Chondrocyte (in vitro differentiated cells): ENCODE results near the gene CTDSP2. TPM values are rescaled to one million over a fixed set of nuclear protein-coding genes. Genes with fewer than 3 reads are reported as not detected.

Experiments
- DNase-seq: peaks from one replicate; pipeline ENCODE4 v3.0.0; 2021; ENCODE audit warnings: mixed read lengths, low spot score
- H3K27ac Mint-ChIP-seq: one replicate; pipeline ENCODE4 v1.8.0; 2021; ENCODE audit warnings: mild to moderate bottlenecking, moderate library complexity, mixed read lengths; ENCODE audit not compliant: unreplicated experiment
- H3K27me3 Mint-ChIP-seq: 2 replicates; pipeline ENCODE4 v1.8.0; 2021; ENCODE audit warnings: low read depth, mixed read lengths
- H3K36me3 Mint-ChIP-seq: 2 replicates; pipeline ENCODE4 v1.8.0; 2021; ENCODE audit warnings: low read depth, mixed read lengths
- H3K4me1 Mint-ChIP-seq: 2 replicates; pipeline ENCODE4 v1.8.0; 2021; ENCODE audit warnings: low read depth, mild to moderate bottlenecking, mixed read lengths
- H3K4me3 Mint-ChIP-seq: one replicate; pipeline ENCODE4 v1.8.0; 2021; ENCODE audit warnings: mild to moderate bottlenecking, moderate library complexity, mixed read lengths; ENCODE audit not compliant: unreplicated experiment
- H3K9me3 Mint-ChIP-seq: 2 replicates; pipeline ENCODE4 v1.8.0; 2021; ENCODE audit warnings: low read depth, mixed read lengths
- CTCF ChIP-seq: fragments of 200-600 bp; sonication (generic); IDR thresholded peaks from 2 replicates; pipeline ENCODE4 v1.5.0; 2021; ENCODE audit warnings: antibody characterized with exemption, mild to moderate bottlenecking, moderate library complexity
- total RNA-seq: library from RNA; stranded (reverse); gene quantifications from 3 replicates; pipeline ENCODE4 v1.2.1, GENCODE V29; 2021

Gene CTDSP2
- total RNA-seq, 1 donor from 2014 or later: 113 TPM

GRCh38 chr12:57854965-57855364 lies 8.4 kb upstream of the CTDSP2 start:
- DNase-seq: no peak
- H3K27me3 Mint-ChIP-seq: no peaks in the 10 kb centered on the region
- no peak overlapping the region for H3K4me3 Mint-ChIP-seq
- no peak overlapping the region for H3K27ac Mint-ChIP-seq
- peaks cover 27% of the 10 kb centered on the region for H3K4me1 Mint-ChIP-seq
- TF ChIP-seq CTCF: no peak
- peaks cover 4% of the 10 kb centered on the region for H3K9me3 Mint-ChIP-seq
- peaks cover 1% of the 10 kb centered on the region for H3K36me3 Mint-ChIP-seq

- no peak for DNase-seq
- no peak overlapping the region for H3K27ac Mint-ChIP-seq
- peaks cover 4% of the 10 kb centered on the region for H3K9me3 Mint-ChIP-seq
- peaks cover 27% of the 10 kb centered on the region for H3K4me1 Mint-ChIP-seq
- no peak overlapping the region for H3K4me3 Mint-ChIP-seq
- H3K36me3 Mint-ChIP-seq: peaks cover 1% of the 10 kb centered on the region
- H3K27me3 Mint-ChIP-seq: no peaks in the 10 kb centered on the region
- no peak for TF ChIP-seq CTCF
These were observed 7.5 kb upstream of the CTDSP2 start for GRCh38 chr12:57853864-57854556.

GRCh38 chr12:57852620-57853500 lies 6.3 kb upstream of the CTDSP2 start:
- H3K4me1 Mint-ChIP-seq: peaks cover 30% of the 10 kb centered on the region
- peak; percentile 46 for TF ChIP-seq CTCF
- peaks cover 4% of the 10 kb centered on the region for H3K9me3 Mint-ChIP-seq
- no peaks in the 10 kb centered on the region for H3K27me3 Mint-ChIP-seq
- H3K36me3 Mint-ChIP-seq: peaks cover 1% of the 10 kb centered on the region
- DNase-seq: no peak
- no peak overlapping the region for H3K27ac Mint-ChIP-seq
- peak overlapping the region; percentile 59 for H3K4me3 Mint-ChIP-seq

GRCh38 chr12:57852200-57852599 lies 5.7 kb upstream of the CTDSP2 start:
- peak overlapping the region; percentile 41 for H3K27ac Mint-ChIP-seq
- H3K27me3 Mint-ChIP-seq: no peaks in the 10 kb centered on the region
- TF ChIP-seq CTCF: no peak
- H3K4me1 Mint-ChIP-seq: peaks cover 31% of the 10 kb centered on the region
- peak overlapping the region; percentile 59 for H3K4me3 Mint-ChIP-seq
- H3K36me3 Mint-ChIP-seq: peaks cover 1% of the 10 kb centered on the region
- peaks cover 4% of the 10 kb centered on the region for H3K9me3 Mint-ChIP-seq
- no peak for DNase-seq

- Mint-ChIP-seq H3K36me3 (no peaks in the 10 kb centered on the region), H3K4me3 (no peak overlapping the region), H3K4me1 (peaks cover 34% of the 10 kb centered on the region), H3K27ac (peak overlapping the region; percentile 10), H3K27me3 (no peaks in the 10 kb centered on the region), H3K9me3 (peaks cover 4% of the 10 kb centered on the region)
- DNase-seq: no peak
- TF ChIP-seq CTCF: no peak
These were observed 5.0 kb upstream of the CTDSP2 start for GRCh38 chr12:57851552-57851951.
